Neural cell (in vitro differentiated cells): ENCODE data around the gene GTF3C2. TPM values are rescaled to one million over a fixed set of nuclear protein-coding genes. Genes with fewer than 3 reads are reported as not detected.

Source experiments
- H2AFZ ChIP-seq: fragments of 200-600, 300-800 bp; sonication (generic), shearing (Covaris generic); 2 replicates; pipeline ENCODE4 v1.6.0; 2014; ENCODE audit warnings: low read depth, mild to moderate bottlenecking, antibody characterized with exemption, low read length, moderate library complexity
- H3F3A ChIP-seq: fragments of 200-600 bp; shearing (Covaris generic); 2 replicates; pipeline ENCODE4 v1.6.1; 2016; ENCODE audit warnings: mild to moderate bottlenecking, moderate library complexity, mixed read lengths, antibody characterized with exemption, low read length; ENCODE audit not compliant: insufficient read depth, poor library complexity, severe bottlenecking
- H3K27ac ChIP-seq: fragments of 200-600, 300-800 bp; sonication (generic), shearing (Covaris generic); 2 replicates; pipeline ENCODE4 v1.5.1; 2014; ENCODE audit warnings: mild to moderate bottlenecking, low read length, moderate library complexity
- H3K27me3 ChIP-seq: fragments of 300-800, 200-600 bp; sonication (generic), shearing (Covaris generic); 2 replicates; pipeline ENCODE4 v1.6.0; 2014; ENCODE audit warnings: mild to moderate bottlenecking, low read depth, low read length, moderate library complexity; ENCODE audit not compliant: insufficient read depth
- H3K36me3 ChIP-seq: fragments of 300-800, 200-600 bp; sonication (generic), shearing (Covaris generic); 2 replicates; pipeline ENCODE4 v1.5.1; 2014; ENCODE audit warnings: mild to moderate bottlenecking, antibody characterized with exemption, low read length, moderate library complexity; ENCODE audit not compliant: insufficient read depth
- H3K4me2 ChIP-seq: fragments of 300-800, 200-600 bp; sonication (generic), shearing (Covaris generic); 2 replicates; pipeline ENCODE4 v1.6.0; 2014; ENCODE audit warnings: mild to moderate bottlenecking, low read length
- H3K4me3 ChIP-seq: fragments of 300-800, 200-600 bp; sonication (generic), shearing (Covaris generic); 2 replicates; pipeline ENCODE4 v1.5.1; 2014; ENCODE audit warnings: mild to moderate bottlenecking, low read length, moderate library complexity
- H3K79me2 ChIP-seq: fragments of 200-600 bp; shearing (Covaris generic); replicated peaks from 2 replicates; pipeline ENCODE4 v1.6.0; 2014; ENCODE audit warnings: mild to moderate bottlenecking, low read length, moderate library complexity; ENCODE audit not compliant: insufficient read depth
- H3K9ac ChIP-seq: fragments of 300-800, 200-600 bp; sonication (generic), shearing (Covaris generic); 2 replicates; pipeline ENCODE4 v1.6.1; 2016; ENCODE audit warnings: mild to moderate bottlenecking, low read length, mixed read lengths
- H3K9me2 ChIP-seq: fragments of 200-600 bp; shearing (Covaris generic); 2 replicates; pipeline ENCODE4 v1.6.1; 2016; ENCODE audit warnings: mild to moderate bottlenecking, low read length, mixed read lengths; ENCODE audit not compliant: insufficient read depth
- H3K9me3 ChIP-seq: fragments of 200-600, 300-800 bp; sonication (generic), shearing (Covaris generic); 2 replicates; pipeline ENCODE4 v1.6.1; 2016; ENCODE audit warnings: mild to moderate bottlenecking, mixed run types, low read length, moderate library complexity, mixed read lengths
- H4K20me1 ChIP-seq: fragments of 200-600 bp; shearing (Covaris generic); 2 replicates; pipeline ENCODE4 v1.6.1; 2016; ENCODE audit warnings: mild to moderate bottlenecking, mixed run types; ENCODE audit not compliant: insufficient read depth
- CTCF ChIP-seq: fragments of 450-650 bp; IDR thresholded peaks from 2 replicates; pipeline ENCODE4 v1.5.1; 2014; ENCODE audit warnings: antibody characterized with exemption, mild to moderate bottlenecking, moderate library complexity; ENCODE audit not compliant: poor library complexity, severe bottlenecking
- EP300 ChIP-seq: fragments of 450-650 bp; conservative IDR thresholded peaks from 2 replicates; pipeline ENCODE4 v1.6.1; 2014; ENCODE audit warnings: antibody characterized with exemption, mild to moderate bottlenecking, moderate library complexity; ENCODE audit not compliant: poor library complexity, severe bottlenecking
- EZH2 ChIP-seq: fragments of 200-600, 300-800 bp; shearing (Covaris generic), sonication (generic); IDR thresholded peaks from 2 replicates; pipeline ENCODE4 v1.6.1; 2014; ENCODE audit warnings: antibody characterized with exemption, low read length, borderline replicate concordance, mild to moderate bottlenecking; ENCODE audit not compliant: insufficient read depth, poor library complexity, severe bottlenecking
- MXI1 ChIP-seq: fragments of 450-650 bp; conservative IDR thresholded peaks from 2 replicates; pipeline ENCODE4 v1.6.1; 2014; ENCODE audit warnings: antibody characterized with exemption, mild to moderate bottlenecking; ENCODE audit not compliant: poor library complexity, severe bottlenecking
- POLR2AphosphoS5 ChIP-seq: IDR thresholded peaks from 2 replicates; pipeline ENCODE4 v1.6.1; 2012
- RAD21 ChIP-seq: fragments of 450-650 bp; conservative IDR thresholded peaks from 2 replicates; pipeline ENCODE4 v1.6.1; 2014; ENCODE audit warnings: antibody characterized with exemption, mild to moderate bottlenecking, moderate library complexity
- SMC3 ChIP-seq: fragments of 450-650 bp; conservative IDR thresholded peaks from 2 replicates; pipeline ENCODE4 v1.6.1; 2014; ENCODE audit warnings: antibody characterized with exemption, mild to moderate bottlenecking, moderate library complexity; ENCODE audit not compliant: poor library complexity
- TAF1 ChIP-seq: IDR thresholded peaks from 2 replicates; pipeline ENCODE4 v1.6.1; 2012; ENCODE audit warnings: low read depth
- polyA plus RNA-seq: library from polyadenylated mRNA; depleted of rRNA; stranded (reverse); fragments of >200 nt; gene quantifications from 2 replicates; pipeline ENCODE4 v1.2.3, GENCODE V29; 2014
- TF ChIP-seq, protein P1 (sequence below): IDR thresholded peaks from 2 replicates; pipeline ENCODE4 v1.6.1; 2012; ENCODE audit warnings: borderline replicate concordance

GTF3C2 gene
- polyA plus RNA-seq, 1 donor from 2014 or later: 27.8 TPM

DNA sequence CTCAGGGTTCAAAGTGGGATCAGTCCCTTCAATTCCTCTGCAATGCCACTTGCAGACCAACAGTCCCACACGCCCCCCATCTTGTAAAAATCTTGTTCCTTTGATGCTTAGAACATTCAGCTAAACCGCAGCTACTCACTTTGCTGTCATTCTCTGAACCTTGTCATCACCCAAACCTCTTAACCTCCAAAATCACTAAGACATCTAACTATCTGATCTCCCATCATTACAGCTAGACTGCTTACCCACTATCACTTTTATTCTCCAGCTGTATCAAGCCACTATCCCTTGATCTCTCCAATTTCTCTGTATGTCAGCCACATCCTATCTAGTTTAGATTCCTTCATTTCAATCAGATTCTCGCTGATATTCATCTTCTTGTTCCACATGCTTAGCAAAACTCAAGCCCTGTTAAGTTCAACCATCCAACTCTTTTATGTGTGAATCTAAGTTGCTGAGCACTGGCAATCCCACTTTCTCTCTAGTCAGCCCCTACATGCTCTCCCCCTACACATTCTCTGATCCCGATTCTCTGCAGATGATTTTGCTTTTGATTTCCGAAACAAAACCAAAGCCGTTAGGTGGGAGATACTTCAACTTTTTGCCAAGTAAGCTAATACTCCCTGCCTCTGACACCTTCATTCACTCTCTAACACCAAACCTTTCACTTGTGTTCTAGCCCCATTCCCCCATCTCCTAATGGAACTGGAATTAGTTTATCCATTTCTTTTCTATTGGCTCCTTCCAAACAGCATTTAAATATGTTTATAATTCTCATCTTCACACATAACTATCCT is 4.6 kb downstream of the GTF3C2 start:
- H3K4me2 ChIP-seq: no peak overlapping the region
- H3K79me2 ChIP-seq: peaks cover 47% of the 10 kb centered on the region
- TF ChIP-seq EZH2 (no peak), TAF1 (no peak), RAD21 (no peak), EP300 (no peak), SMC3 (no peak), POLR2AphosphoS5 (no peak), MXI1 (no peak), CTCF (no peak)
- TF ChIP-seq, protein P1, sequence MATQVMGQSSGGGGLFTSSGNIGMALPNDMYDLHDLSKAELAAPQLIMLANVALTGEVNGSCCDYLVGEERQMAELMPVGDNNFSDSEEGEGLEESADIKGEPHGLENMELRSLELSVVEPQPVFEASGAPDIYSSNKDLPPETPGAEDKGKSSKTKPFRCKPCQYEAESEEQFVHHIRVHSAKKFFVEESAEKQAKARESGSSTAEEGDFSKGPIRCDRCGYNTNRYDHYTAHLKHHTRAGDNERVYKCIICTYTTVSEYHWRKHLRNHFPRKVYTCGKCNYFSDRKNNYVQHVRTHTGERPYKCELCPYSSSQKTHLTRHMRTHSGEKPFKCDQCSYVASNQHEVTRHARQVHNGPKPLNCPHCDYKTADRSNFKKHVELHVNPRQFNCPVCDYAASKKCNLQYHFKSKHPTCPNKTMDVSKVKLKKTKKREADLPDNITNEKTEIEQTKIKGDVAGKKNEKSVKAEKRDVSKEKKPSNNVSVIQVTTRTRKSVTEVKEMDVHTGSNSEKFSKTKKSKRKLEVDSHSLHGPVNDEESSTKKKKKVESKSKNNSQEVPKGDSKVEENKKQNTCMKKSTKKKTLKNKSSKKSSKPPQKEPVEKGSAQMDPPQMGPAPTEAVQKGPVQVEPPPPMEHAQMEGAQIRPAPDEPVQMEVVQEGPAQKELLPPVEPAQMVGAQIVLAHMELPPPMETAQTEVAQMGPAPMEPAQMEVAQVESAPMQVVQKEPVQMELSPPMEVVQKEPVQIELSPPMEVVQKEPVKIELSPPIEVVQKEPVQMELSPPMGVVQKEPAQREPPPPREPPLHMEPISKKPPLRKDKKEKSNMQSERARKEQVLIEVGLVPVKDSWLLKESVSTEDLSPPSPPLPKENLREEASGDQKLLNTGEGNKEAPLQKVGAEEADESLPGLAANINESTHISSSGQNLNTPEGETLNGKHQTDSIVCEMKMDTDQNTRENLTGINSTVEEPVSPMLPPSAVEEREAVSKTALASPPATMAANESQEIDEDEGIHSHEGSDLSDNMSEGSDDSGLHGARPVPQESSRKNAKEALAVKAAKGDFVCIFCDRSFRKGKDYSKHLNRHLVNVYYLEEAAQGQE: no peak
- H3K9me2 ChIP-seq: no peaks in the 10 kb centered on the region
- no peak overlapping the region for H3K9ac ChIP-seq
- H3K27me3 ChIP-seq: no peaks in the 10 kb centered on the region
- no peaks in the 10 kb centered on the region for H4K20me1 ChIP-seq
- no peak overlapping the region for H3K4me3 ChIP-seq
- no peaks in the 10 kb centered on the region for H3F3A ChIP-seq
- H3K36me3 ChIP-seq: no peaks in the 10 kb centered on the region
- no peak overlapping the region for H2AFZ ChIP-seq
- no peaks in the 10 kb centered on the region for H3K9me3 ChIP-seq
- H3K27ac ChIP-seq: no peak overlapping the region

DNA sequence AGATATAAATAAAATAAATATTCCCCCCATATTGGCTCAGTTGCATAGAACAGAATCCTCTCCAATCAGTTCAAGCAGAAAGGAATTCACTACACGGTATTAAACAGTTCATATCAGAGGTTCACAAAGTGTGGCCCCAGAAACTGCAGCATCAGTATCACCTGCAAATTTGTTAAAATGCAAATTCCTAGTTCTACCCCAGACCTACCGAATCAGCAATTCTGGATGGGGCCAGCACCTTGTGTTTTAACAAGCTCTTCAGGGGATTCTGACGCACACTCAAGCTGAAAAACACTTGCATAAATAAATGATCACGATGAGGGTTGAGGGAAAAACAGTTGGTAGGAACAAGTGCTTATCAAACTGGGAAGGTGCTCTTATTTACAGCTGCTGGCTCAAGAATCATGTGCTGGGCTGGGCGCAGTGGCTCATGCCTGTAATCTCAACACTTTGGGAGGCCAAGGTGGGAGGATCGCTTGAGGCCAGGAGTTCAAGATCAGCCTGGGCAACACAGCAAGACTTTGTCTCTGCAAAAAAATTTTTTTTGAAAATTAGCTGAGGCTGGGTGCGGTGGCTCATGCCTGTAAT is 6.4 kb downstream of the GTF3C2 start:
- Histone ChIP-seq H3K36me3 (no peaks in the 10 kb centered on the region), H3K9me3 (no peaks in the 10 kb centered on the region), H3K4me2 (no peak overlapping the region), H4K20me1 (no peaks in the 10 kb centered on the region), H3K79me2 (peaks cover 45% of the 10 kb centered on the region), H2AFZ (no peak overlapping the region), H3F3A (no peaks in the 10 kb centered on the region), H3K27me3 (no peaks in the 10 kb centered on the region), H3K9me2 (no peaks in the 10 kb centered on the region), H3K4me3 (no peak overlapping the region), H3K27ac (no peak overlapping the region), H3K9ac (no peak overlapping the region)
- TF ChIP-seq EP300 (no peak), POLR2AphosphoS5 (no peak), SMC3 (no peak), MXI1 (no peak), RAD21 (no peak), EZH2 (no peak), CTCF (no peak), TAF1 (no peak)
- TF ChIP-seq, protein P1: no peak
